WTC11 (cell line): ENCODE results near the gene AMDHD2. TPM values are rescaled to one million over a fixed set of nuclear protein-coding genes. Genes with fewer than 3 reads are reported as not detected.
A peak's percentile ranks its signal among the peaks of the same experiment; 100 is the strongest.

Experiments used
- ARID4B ChIP-seq: sonication (generic); formaldehyde crosslinking; IDR thresholded peaks from 2 replicates; pipeline ENCODE4 v1.8.0; 2023; ENCODE audit warnings: missing genetic modification reagents, mild to moderate bottlenecking, borderline replicate concordance
- ATF3 ChIP-seq: sonication (generic); formaldehyde crosslinking; conservative IDR thresholded peaks from 2 replicates; pipeline ENCODE4 v1.8.1; 2022; ENCODE audit warnings: mild to moderate bottlenecking, missing genetic modification reagents
- ELF4 ChIP-seq: sonication (generic); formaldehyde crosslinking; IDR thresholded peaks from 2 replicates; pipeline ENCODE4 v1.8.1; 2022; ENCODE audit warnings: low read depth, mild to moderate bottlenecking, moderate library complexity, missing genetic modification reagents
- FOXP4 ChIP-seq: sonication (generic); formaldehyde crosslinking; IDR thresholded peaks from 2 replicates; pipeline ENCODE4 v1.8.0; 2022; ENCODE audit warnings: mild to moderate bottlenecking, missing genetic modification reagents
- IRF2 ChIP-seq: sonication (generic); formaldehyde crosslinking; IDR thresholded peaks from 2 replicates; pipeline ENCODE4 v1.8.0; 2022; ENCODE audit warnings: low read depth, missing genetic modification reagents, borderline replicate concordance
- JAZF1 ChIP-seq: fragments of 250-450 bp; sonication (Bioruptor Pico); IDR thresholded peaks from 2 replicates; pipeline ENCODE4 v1.9.0; 2021; ENCODE audit warnings: moderate library complexity, mild to moderate bottlenecking, inconsistent platforms
- JUN ChIP-seq: sonication (generic); formaldehyde crosslinking; IDR thresholded peaks from 2 replicates; pipeline ENCODE4 v1.8.0; 2023; ENCODE audit warnings: mild to moderate bottlenecking, missing genetic modification reagents
- MLX ChIP-seq: sonication (generic); formaldehyde crosslinking; IDR thresholded peaks from 2 replicates; pipeline ENCODE4 v1.8.1; 2023; ENCODE audit warnings: mild to moderate bottlenecking, missing genetic modification reagents, moderate library complexity
- MXD4 ChIP-seq: fragments of 250-450 bp; sonication (Bioruptor Pico); IDR thresholded peaks from 2 replicates; pipeline ENCODE4 v1.8.0; 2021; ENCODE audit warnings: mild to moderate bottlenecking, moderate library complexity, borderline replicate concordance
- NFYB ChIP-seq: sonication (generic); formaldehyde crosslinking; conservative IDR thresholded peaks from 2 replicates; pipeline ENCODE4 v1.8.0; 2022; ENCODE audit warnings: low read depth, missing genetic modification reagents
- PRDM15 ChIP-seq: sonication (generic); formaldehyde crosslinking; IDR thresholded peaks from 2 replicates; pipeline ENCODE4 v1.8.0; 2022; ENCODE audit warnings: missing genetic modification reagents
- PREB ChIP-seq: sonication (generic); formaldehyde crosslinking; IDR thresholded peaks from 2 replicates; pipeline ENCODE4 v1.8.1; 2022; ENCODE audit warnings: mild to moderate bottlenecking, missing genetic modification reagents, moderate library complexity, borderline replicate concordance
- TP53 ChIP-seq: sonication (generic); formaldehyde crosslinking; IDR thresholded peaks from 2 replicates; pipeline ENCODE4 v1.8.1; 2023; ENCODE audit warnings: mild to moderate bottlenecking, missing genetic modification reagents
- USF1 ChIP-seq: sonication (generic); formaldehyde crosslinking; IDR thresholded peaks from 2 replicates; pipeline ENCODE4 v1.8.0; 2022; ENCODE audit warnings: mild to moderate bottlenecking, missing genetic modification reagents
- ZMAT4 ChIP-seq: fragments of 250-450 bp; sonication (Bioruptor Pico); IDR thresholded peaks from 2 replicates; pipeline ENCODE4 v1.9.0; 2021; ENCODE audit warnings: mild to moderate bottlenecking
- total RNA-seq: library from RNA; stranded (reverse); gene quantifications from 3 replicates; pipeline ENCODE4 v1.2.3, GENCODE V29; 2021
- TF ChIP-seq, protein P1 (sequence below): fragments of 250-450 bp; sonication (Bioruptor Pico); IDR thresholded peaks from 2 replicates; pipeline ENCODE4 v1.9.0; 2021; ENCODE audit warnings: mild to moderate bottlenecking
- TF ChIP-seq, protein P2 (sequence below): sonication (generic); formaldehyde crosslinking; IDR thresholded peaks from 2 replicates; pipeline ENCODE4 v1.8.1; 2023; ENCODE audit warnings: mild to moderate bottlenecking, missing genetic modification reagents

The AMDHD2 gene
- total RNA-seq, 1 experiment from 2014 or later = 70.9 TPM

DNA sequence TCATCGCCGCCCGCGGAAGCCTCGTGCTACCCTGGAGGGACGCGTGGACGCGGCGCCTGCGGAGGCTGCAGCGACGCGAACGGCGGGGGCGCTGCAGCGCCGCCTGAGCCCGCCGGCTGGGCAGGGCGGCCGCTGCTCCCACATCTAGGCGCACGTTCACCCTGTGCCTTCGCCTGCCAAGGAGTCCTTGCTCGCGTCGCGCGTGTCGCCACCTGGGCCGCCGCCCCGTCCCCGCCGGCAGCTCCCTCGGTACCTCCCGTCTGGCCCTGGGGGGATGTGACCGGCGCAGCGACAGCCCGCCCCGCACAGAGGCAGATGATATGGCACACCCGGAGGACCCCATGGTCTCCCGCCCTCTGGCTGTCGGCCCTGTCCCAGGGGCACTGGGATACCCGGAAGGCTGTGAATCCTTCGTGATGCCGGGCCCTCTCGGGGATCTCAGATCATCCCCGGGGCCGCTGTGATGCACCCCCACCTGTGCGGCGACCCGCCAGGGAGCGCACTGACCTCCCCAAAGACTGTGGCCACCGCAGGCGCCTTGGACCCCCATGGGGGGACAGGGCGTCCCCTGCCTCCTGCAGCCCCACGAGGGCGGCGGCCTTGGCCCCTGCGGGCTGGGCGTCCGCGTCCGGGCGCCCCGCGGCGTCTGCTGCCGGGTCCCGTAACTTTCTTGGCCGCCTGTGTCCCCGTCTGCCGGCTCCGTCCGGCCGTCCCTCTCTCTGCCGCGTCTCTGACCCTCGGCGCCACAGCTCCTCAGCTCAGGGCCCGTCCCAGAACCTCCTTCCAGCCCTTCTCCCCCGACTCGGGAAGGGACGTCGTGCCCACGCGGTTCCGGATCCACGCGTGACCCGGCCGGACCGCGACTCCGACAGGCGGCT, 45.9 kb upstream of the AMDHD2 start (continued):
- TF ChIP-seq, protein P1, sequence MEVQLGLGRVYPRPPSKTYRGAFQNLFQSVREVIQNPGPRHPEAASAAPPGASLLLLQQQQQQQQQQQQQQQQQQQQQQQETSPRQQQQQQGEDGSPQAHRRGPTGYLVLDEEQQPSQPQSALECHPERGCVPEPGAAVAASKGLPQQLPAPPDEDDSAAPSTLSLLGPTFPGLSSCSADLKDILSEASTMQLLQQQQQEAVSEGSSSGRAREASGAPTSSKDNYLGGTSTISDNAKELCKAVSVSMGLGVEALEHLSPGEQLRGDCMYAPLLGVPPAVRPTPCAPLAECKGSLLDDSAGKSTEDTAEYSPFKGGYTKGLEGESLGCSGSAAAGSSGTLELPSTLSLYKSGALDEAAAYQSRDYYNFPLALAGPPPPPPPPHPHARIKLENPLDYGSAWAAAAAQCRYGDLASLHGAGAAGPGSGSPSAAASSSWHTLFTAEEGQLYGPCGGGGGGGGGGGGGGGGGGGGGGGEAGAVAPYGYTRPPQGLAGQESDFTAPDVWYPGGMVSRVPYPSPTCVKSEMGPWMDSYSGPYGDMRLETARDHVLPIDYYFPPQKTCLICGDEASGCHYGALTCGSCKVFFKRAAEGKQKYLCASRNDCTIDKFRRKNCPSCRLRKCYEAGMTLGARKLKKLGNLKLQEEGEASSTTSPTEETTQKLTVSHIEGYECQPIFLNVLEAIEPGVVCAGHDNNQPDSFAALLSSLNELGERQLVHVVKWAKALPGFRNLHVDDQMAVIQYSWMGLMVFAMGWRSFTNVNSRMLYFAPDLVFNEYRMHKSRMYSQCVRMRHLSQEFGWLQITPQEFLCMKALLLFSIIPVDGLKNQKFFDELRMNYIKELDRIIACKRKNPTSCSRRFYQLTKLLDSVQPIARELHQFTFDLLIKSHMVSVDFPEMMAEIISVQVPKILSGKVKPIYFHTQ (CRISPR knock-in tag) = no peak
- TF ChIP-seq USF1 (CRISPR knock-in tag) (peak; percentile 33; the same call in 1 of the 2 replicates), NFYB (no peak), PRDM15 (CRISPR knock-in tag) (no peak), MXD4 (no peak), PREB (CRISPR knock-in tag) (no peak), ELF4 (CRISPR knock-in tag) (no peak), ZMAT4 (CRISPR knock-in tag) (no peak), MLX (no peak), IRF2 (CRISPR knock-in tag) (no peak), FOXP4 (CRISPR knock-in tag) (no peak), ARID4B (CRISPR knock-in tag) (peak; percentile 49; the same call in 1 of the 2 replicates), JUN (CRISPR knock-in tag) (no peak), ATF3 (CRISPR knock-in tag) (no peak), TP53 (CRISPR knock-in tag) (no peak), JAZF1 (CRISPR knock-in tag) (no peak)
- TF ChIP-seq, protein P2, sequence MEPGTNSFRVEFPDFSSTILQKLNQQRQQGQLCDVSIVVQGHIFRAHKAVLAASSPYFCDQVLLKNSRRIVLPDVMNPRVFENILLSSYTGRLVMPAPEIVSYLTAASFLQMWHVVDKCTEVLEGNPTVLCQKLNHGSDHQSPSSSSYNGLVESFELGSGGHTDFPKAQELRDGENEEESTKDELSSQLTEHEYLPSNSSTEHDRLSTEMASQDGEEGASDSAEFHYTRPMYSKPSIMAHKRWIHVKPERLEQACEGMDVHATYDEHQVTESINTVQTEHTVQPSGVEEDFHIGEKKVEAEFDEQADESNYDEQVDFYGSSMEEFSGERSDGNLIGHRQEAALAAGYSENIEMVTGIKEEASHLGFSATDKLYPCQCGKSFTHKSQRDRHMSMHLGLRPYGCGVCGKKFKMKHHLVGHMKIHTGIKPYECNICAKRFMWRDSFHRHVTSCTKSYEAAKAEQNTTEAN (CRISPR knock-in tag) = no peak
